ENCODE data around the gene BAIAP2L1. TPM values are rescaled to one million over a fixed set of nuclear protein-coding genes. Genes with fewer than 3 reads are reported as not detected.
"Not testable (repeated sequence)": the region's sequence is repeated elsewhere in the genome, so short reads cannot be mapped to it uniquely, and the experiment has no call there.

BAIAP2L1 gene
- total RNA-seq, 1 donor from 2014 or later = 21.6 TPM

- Mint-ChIP-seq H3K4me1 (ENCODE audit: low read depth, unreplicated experiment) (peaks cover 9% of the 10 kb centered on the region), H3K36me3 (ENCODE audit: low read depth, unreplicated experiment) (no peaks in the 10 kb centered on the region), H3K9me3 (ENCODE audit: unreplicated experiment) (peaks cover 5% of the 10 kb centered on the region), H3K27me3 (ENCODE audit: low read depth, unreplicated experiment) (peaks cover 4% of the 10 kb centered on the region), H3K27ac (ENCODE audit: unreplicated experiment) (no peak overlapping the region), H3K4me3 (ENCODE audit: unreplicated experiment) (no peak overlapping the region)
- Histone ChIP-seq H3K4me2 (ENCODE audit: low read length) (no peak overlapping the region), H3K9me3 (ENCODE audit: insufficient read depth, low read depth, low read length) (no peaks in the 10 kb centered on the region), H2AFZ (ENCODE audit: low read depth, low read length) (no peak overlapping the region), H4K20me1 (ENCODE audit: insufficient read depth, low read length) (no peaks in the 10 kb centered on the region), H3K79me2 (ENCODE audit: insufficient read depth, low read length) (no peaks in the 10 kb centered on the region), H3K36me3 (ENCODE audit: insufficient read depth, low read length) (no peaks in the 10 kb centered on the region), H3K4me1 (ENCODE audit: insufficient read depth, low read length) (peaks cover 13% of the 10 kb centered on the region), H3K4me3 (ENCODE audit: insufficient read depth, low read depth, low read length) (no peak overlapping the region), H3K9ac (ENCODE audit: low read length) (no peak overlapping the region), H3K27ac (ENCODE audit: low read depth, low read length) (no peak overlapping the region), H3K27me3 (ENCODE audit: insufficient read depth, low read length) (no peaks in the 10 kb centered on the region)
- FAIRE-seq (no peak), DNase-seq (ENCODE audit: low read depth) (no peak)
- TF ChIP-seq, protein P1, sequence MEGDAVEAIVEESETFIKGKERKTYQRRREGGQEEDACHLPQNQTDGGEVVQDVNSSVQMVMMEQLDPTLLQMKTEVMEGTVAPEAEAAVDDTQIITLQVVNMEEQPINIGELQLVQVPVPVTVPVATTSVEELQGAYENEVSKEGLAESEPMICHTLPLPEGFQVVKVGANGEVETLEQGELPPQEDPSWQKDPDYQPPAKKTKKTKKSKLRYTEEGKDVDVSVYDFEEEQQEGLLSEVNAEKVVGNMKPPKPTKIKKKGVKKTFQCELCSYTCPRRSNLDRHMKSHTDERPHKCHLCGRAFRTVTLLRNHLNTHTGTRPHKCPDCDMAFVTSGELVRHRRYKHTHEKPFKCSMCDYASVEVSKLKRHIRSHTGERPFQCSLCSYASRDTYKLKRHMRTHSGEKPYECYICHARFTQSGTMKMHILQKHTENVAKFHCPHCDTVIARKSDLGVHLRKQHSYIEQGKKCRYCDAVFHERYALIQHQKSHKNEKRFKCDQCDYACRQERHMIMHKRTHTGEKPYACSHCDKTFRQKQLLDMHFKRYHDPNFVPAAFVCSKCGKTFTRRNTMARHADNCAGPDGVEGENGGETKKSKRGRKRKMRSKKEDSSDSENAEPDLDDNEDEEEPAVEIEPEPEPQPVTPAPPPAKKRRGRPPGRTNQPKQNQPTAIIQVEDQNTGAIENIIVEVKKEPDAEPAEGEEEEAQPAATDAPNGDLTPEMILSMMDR (IDR thresholded peaks at IDR 0.05; ENCODE audit: insufficient read depth, low read depth, low read length) = no peak
- no peak for TF ChIP-seq EZH2 (IDR thresholded peaks at IDR 0.05; ENCODE audit: insufficient read depth, low read length)
These were observed 22.2 kb upstream of the BAIAP2L1 start for GRCh38 chr7:98423043-98423442.

DNA sequence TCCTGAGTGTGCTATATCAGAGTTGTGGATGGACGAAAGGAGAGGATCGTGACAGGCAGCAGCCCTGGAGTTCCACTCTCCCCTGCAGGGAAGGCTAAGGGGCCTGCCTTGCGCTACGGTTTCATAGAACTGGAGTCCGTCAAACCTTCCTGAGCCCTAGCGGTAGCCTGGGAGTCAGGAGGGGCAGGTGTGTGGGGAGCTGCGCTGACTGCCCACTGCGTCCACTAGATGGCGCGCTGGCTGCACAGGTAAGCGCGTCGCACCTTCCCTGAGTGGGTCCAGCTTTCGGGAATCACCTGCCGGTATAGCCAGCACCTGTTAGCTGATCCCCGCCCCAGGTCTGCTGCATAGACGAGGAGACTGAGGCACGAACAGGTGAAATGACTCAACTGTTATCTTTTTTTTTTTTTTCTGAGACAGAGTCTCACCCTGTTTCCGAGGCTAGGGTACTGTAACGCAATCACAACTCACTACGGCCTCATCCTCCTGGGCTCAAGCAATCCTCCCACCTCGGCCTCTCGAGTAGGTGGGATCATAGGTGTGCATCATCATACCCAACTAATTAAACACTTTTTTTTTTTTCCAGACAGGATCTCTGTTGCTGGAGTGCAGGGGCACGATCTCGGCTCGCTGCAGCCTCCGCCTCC lies 20.2 kb upstream of the BAIAP2L1 start:
- DNase-seq (ENCODE audit: low read depth) = no peak
- Mint-ChIP-seq H3K9me3 (ENCODE audit: unreplicated experiment) (peaks cover 5% of the 10 kb centered on the region), H3K4me3 (ENCODE audit: unreplicated experiment) (no peak overlapping the region), H3K27ac (ENCODE audit: unreplicated experiment) (no peak overlapping the region), H3K4me1 (ENCODE audit: low read depth, unreplicated experiment) (peaks cover 9% of the 10 kb centered on the region), H3K36me3 (ENCODE audit: low read depth, unreplicated experiment) (no peaks in the 10 kb centered on the region), H3K27me3 (ENCODE audit: low read depth, unreplicated experiment) (peaks cover 4% of the 10 kb centered on the region)
- Histone ChIP-seq H4K20me1 (ENCODE audit: insufficient read depth, low read length) (no peaks in the 10 kb centered on the region), H3K9ac (ENCODE audit: low read length) (no peak overlapping the region), H3K4me3 (ENCODE audit: insufficient read depth, low read depth, low read length) (no peak overlapping the region), H3K4me2 (ENCODE audit: low read length) (peak overlapping the region; percentile 19), H3K27me3 (ENCODE audit: insufficient read depth, low read length) (no peaks in the 10 kb centered on the region), H3K36me3 (ENCODE audit: insufficient read depth, low read length) (no peaks in the 10 kb centered on the region), H3K9me3 (ENCODE audit: insufficient read depth, low read depth, low read length) (no peaks in the 10 kb centered on the region), H3K27ac (ENCODE audit: low read depth, low read length) (no peak overlapping the region), H3K79me2 (ENCODE audit: insufficient read depth, low read length) (no peaks in the 10 kb centered on the region), H3K4me1 (ENCODE audit: insufficient read depth, low read length) (peaks cover 17% of the 10 kb centered on the region), H2AFZ (ENCODE audit: low read depth, low read length) (peak overlapping the region; percentile 47)
- FAIRE-seq = no peak
- TF ChIP-seq EZH2 (IDR thresholded peaks at IDR 0.05; ENCODE audit: insufficient read depth, low read length) = no peak
- TF ChIP-seq, protein P1 (IDR thresholded peaks at IDR 0.05; ENCODE audit: insufficient read depth, low read depth, low read length) = peak; percentile 63

GRCh38 chr7:98419988-98420387 lies 19.1 kb upstream of the BAIAP2L1 start:
- not testable (repeated sequence) for H3K4me3 Mint-ChIP-seq (ENCODE audit: unreplicated experiment); DNase-seq (ENCODE audit: low read depth); H3K36me3 Mint-ChIP-seq (ENCODE audit: low read depth, unreplicated experiment); H3K27me3 Mint-ChIP-seq (ENCODE audit: low read depth, unreplicated experiment); H3K36me3 ChIP-seq (ENCODE audit: insufficient read depth, low read length); H3K4me1 Mint-ChIP-seq (ENCODE audit: low read depth, unreplicated experiment); H3K9me3 Mint-ChIP-seq (ENCODE audit: unreplicated experiment); FAIRE-seq; H3K9ac ChIP-seq (ENCODE audit: low read length); H3K79me2 ChIP-seq (ENCODE audit: insufficient read depth, low read length); H3K4me3 ChIP-seq (ENCODE audit: insufficient read depth, low read depth, low read length); H3K27me3 ChIP-seq (ENCODE audit: insufficient read depth, low read length); H4K20me1 ChIP-seq (ENCODE audit: insufficient read depth, low read length); H3K27ac ChIP-seq (ENCODE audit: low read depth, low read length); H3K9me3 ChIP-seq (ENCODE audit: insufficient read depth, low read depth, low read length); H2AFZ ChIP-seq (ENCODE audit: low read depth, low read length); H3K4me2 ChIP-seq (ENCODE audit: low read length)
- H3K27ac Mint-ChIP-seq (ENCODE audit: unreplicated experiment) = peak overlapping the region; percentile 58
- H3K4me1 ChIP-seq (ENCODE audit: insufficient read depth, low read length) = peaks cover 17% of the 10 kb centered on the region

DNA sequence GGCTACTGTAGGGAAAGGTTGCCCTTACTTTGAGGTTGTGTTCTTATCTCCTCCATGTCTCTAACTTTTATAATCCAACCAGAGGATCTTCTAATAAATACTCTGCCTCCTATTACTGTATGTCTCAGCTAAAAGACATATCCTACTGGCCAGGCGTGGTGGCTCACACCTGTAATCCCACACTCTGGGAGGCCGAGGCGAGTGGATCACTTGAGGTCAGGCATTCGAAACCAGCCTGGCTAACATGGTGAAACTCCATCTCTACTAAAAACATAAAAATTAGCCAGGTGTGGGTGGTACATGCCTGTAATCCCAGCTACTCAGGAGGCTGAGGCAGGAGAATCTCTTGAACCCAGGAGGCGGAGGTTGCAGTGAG lies 18.4 kb upstream of the BAIAP2L1 start:
- H3K79me2 ChIP-seq (ENCODE audit: insufficient read depth, low read length); H3K4me3 ChIP-seq (ENCODE audit: insufficient read depth, low read depth, low read length); H3K4me3 Mint-ChIP-seq (ENCODE audit: unreplicated experiment); H4K20me1 ChIP-seq (ENCODE audit: insufficient read depth, low read length); H3K36me3 Mint-ChIP-seq (ENCODE audit: low read depth, unreplicated experiment); H3K36me3 ChIP-seq (ENCODE audit: insufficient read depth, low read length); H3K27me3 ChIP-seq (ENCODE audit: insufficient read depth, low read length); H3K9me3 ChIP-seq (ENCODE audit: insufficient read depth, low read depth, low read length); H3K27me3 Mint-ChIP-seq (ENCODE audit: low read depth, unreplicated experiment); DNase-seq (ENCODE audit: low read depth); FAIRE-seq; H3K4me1 Mint-ChIP-seq (ENCODE audit: low read depth, unreplicated experiment); H3K9me3 Mint-ChIP-seq (ENCODE audit: unreplicated experiment): not testable (repeated sequence)
- H3K27ac Mint-ChIP-seq (ENCODE audit: unreplicated experiment) = peak overlapping the region; percentile 95
- Histone ChIP-seq H3K4me1 (ENCODE audit: insufficient read depth, low read length) (peaks cover 17% of the 10 kb centered on the region), H3K27ac (ENCODE audit: low read depth, low read length) (peak overlapping the region; percentile 98), H3K4me2 (ENCODE audit: low read length) (peak overlapping the region; percentile 82), H2AFZ (ENCODE audit: low read depth, low read length) (peak overlapping the region; percentile 26), H3K9ac (ENCODE audit: low read length) (peak overlapping the region; percentile 38)
